Measurements from ENCODE around the gene MYBPC2.

The MYBPC2 gene

GRCh38 chr19:50418176-50419021 lies 14.3 kb upstream of the MYBPC2 start, which contains the start of gene SPIB:
Gene SPIB, plus strand, starts transcription at chr19:50418938. Its CDS starts 25 bp downstream, at chr19:50418963.
- Histone ChIP-seq H3K36me3 (ENCODE audit: control insufficient read depth, insufficient read depth, low read length) (peaks cover 5% of the 10 kb centered on the region), H3K4me3 (replicated peaks; ENCODE audit: low read depth, low read length) (peak within 1 kb of the TSS; percentile 71), H3K27me3 (replicated peaks; ENCODE audit: control insufficient read depth, insufficient read depth, low read length) (no peaks in the 10 kb centered on the region)
- TF ChIP-seq CTCF (IDR thresholded peaks at IDR 0.05; ENCODE audit: insufficient read depth, low read length, poor library complexity, severe bottlenecking): no peak
- peak; percentile 81 for DNase-seq (ENCODE audit: extremely low read depth, insufficient read length)

- H3K36me3 ChIP-seq (ENCODE audit: control insufficient read depth, insufficient read depth, low read length): peaks cover 6% of the 10 kb centered on the region
- no peak for DNase-seq (ENCODE audit: extremely low read depth, insufficient read length)
- TF ChIP-seq CTCF (IDR thresholded peaks at IDR 0.05; ENCODE audit: insufficient read depth, low read length, poor library complexity, severe bottlenecking): no peak
- H3K4me3 ChIP-seq (replicated peaks; ENCODE audit: low read depth, low read length): peak overlapping the region; percentile 71
- H3K27me3 ChIP-seq (replicated peaks; ENCODE audit: control insufficient read depth, insufficient read depth, low read length): no peaks in the 10 kb centered on the region
Measured at GRCh38 chr19:50419022-50419579, 13.6 kb upstream of the MYBPC2 start.

- Histone ChIP-seq H3K36me3 (ENCODE audit: control insufficient read depth, insufficient read depth, low read length) (peaks cover 6% of the 10 kb centered on the region), H3K27me3 (replicated peaks; ENCODE audit: control insufficient read depth, insufficient read depth, low read length) (no peaks in the 10 kb centered on the region), H3K4me3 (replicated peaks; ENCODE audit: low read depth, low read length) (peak overlapping the region; percentile 71)
- TF ChIP-seq CTCF (IDR thresholded peaks at IDR 0.05; ENCODE audit: insufficient read depth, low read length, poor library complexity, severe bottlenecking): no peak
- peak; percentile 77 for DNase-seq (ENCODE audit: extremely low read depth, insufficient read length)
Measured at GRCh38 chr19:50419580-50420035, 13.1 kb upstream of the MYBPC2 start.

GRCh38 chr19:50420127-50420526 lies 12.6 kb upstream of the MYBPC2 start:
- no peak for DNase-seq (ENCODE audit: extremely low read depth, insufficient read length)
- TF ChIP-seq CTCF (IDR thresholded peaks at IDR 0.05; ENCODE audit: insufficient read depth, low read length, poor library complexity, severe bottlenecking): no peak
- Histone ChIP-seq H3K27me3 (replicated peaks; ENCODE audit: control insufficient read depth, insufficient read depth, low read length) (no peaks in the 10 kb centered on the region), H3K4me3 (replicated peaks; ENCODE audit: low read depth, low read length) (peak overlapping the region; percentile 71), H3K36me3 (ENCODE audit: control insufficient read depth, insufficient read depth, low read length) (peaks cover 6% of the 10 kb centered on the region)

GRCh38 chr19:50420808-50421207 lies 11.9 kb upstream of the MYBPC2 start:
- TF ChIP-seq CTCF (IDR thresholded peaks at IDR 0.05; ENCODE audit: insufficient read depth, low read length, poor library complexity, severe bottlenecking): no peak
- no peak for DNase-seq (ENCODE audit: extremely low read depth, insufficient read length)
- H3K4me3 ChIP-seq (replicated peaks; ENCODE audit: low read depth, low read length): no peak overlapping the region; the same call in 1 of the 2 replicates
- peaks cover 6% of the 10 kb centered on the region for H3K36me3 ChIP-seq (ENCODE audit: control insufficient read depth, insufficient read depth, low read length)
- H3K27me3 ChIP-seq (replicated peaks; ENCODE audit: control insufficient read depth, insufficient read depth, low read length): no peaks in the 10 kb centered on the region
